Activated B cell treated with CpG ODN at 0.5 μM for 24 hours (primary cell): ENCODE results near the gene EIF2S3. TPM values are rescaled to one million over a fixed set of nuclear protein-coding genes. Genes with fewer than 3 reads are reported as not detected.

Source experiments
- ATAC-seq: fragments of 200-7000 bp; cut with Tn5 transposase; one replicate; pipeline ENCODE4 v1.10.0; 2021; ENCODE audit warnings: low read depth, mild to moderate bottlenecking, moderate library complexity
- CTCF ChIA-PET: fragments of 350-600 bp; sonication (Branson Sonifier 250); formaldehyde crosslinking; loops from one replicate; lab custom pipeline; 2021; ENCODE audit warnings: antibody characterized with exemption; lab: Charles Lee
- POLR2A ChIA-PET: fragments of 350-600 bp; sonication (Branson Sonifier 250); formaldehyde crosslinking; loops from one replicate; lab custom pipeline; 2021; ENCODE audit warnings: antibody characterized with exemption; lab: Charles Lee
- DNase-seq: peaks from one replicate; pipeline ENCODE4 v3.0.0; 2022
- H3K27ac Mint-ChIP-seq: one replicate; pipeline ENCODE4 v1.8.0; 2020; ENCODE audit warnings: mixed read lengths
- H3K27me3 Mint-ChIP-seq: one replicate; pipeline ENCODE4 v1.8.0; 2021; ENCODE audit warnings: mixed read lengths
- H3K36me3 Mint-ChIP-seq: one replicate; pipeline ENCODE4 v1.8.0; 2021; ENCODE audit warnings: low read depth, mixed read lengths
- H3K4me1 Mint-ChIP-seq: one replicate; pipeline ENCODE4 v1.8.0; 2021; ENCODE audit warnings: mixed read lengths
- H3K4me3 Mint-ChIP-seq: one replicate; pipeline ENCODE4 v1.8.0; 2020; ENCODE audit warnings: mild to moderate bottlenecking, mixed read lengths
- H3K9me3 Mint-ChIP-seq: one replicate; pipeline ENCODE4 v1.8.0; 2020; ENCODE audit warnings: mixed read lengths
- CTCF ChIP-seq: fragments of 200-600 bp; IDR thresholded peaks from one replicate; pipeline ENCODE4 v1.8.0; 2022; ENCODE audit warnings: antibody characterized with exemption, mild to moderate bottlenecking
- intact Hi-C: fragments of 100-400 bp; cut with micrococcal nuclease; formaldehyde crosslinking; loops from one replicate; pipeline ENCODE4 v1.15.1; 2024
- total RNA-seq: library from RNA; stranded (reverse); gene quantifications from 2 replicates; pipeline ENCODE4 v1.2.3, GENCODE V29; 2022

Gene EIF2S3
- total RNA-seq, 1 donor from 2014 or later, result 314 TPM

GRCh38 chrX:24110069-24110468 lies 55.3 kb downstream of the EIF2S3 start:
- no peak overlapping the region for H3K4me3 Mint-ChIP-seq
- no peak overlapping the region for H3K27ac Mint-ChIP-seq
- DNase-seq (no peak), ATAC-seq (no peak)
- intact Hi-C loops, result no loop called here
- no peaks in the 10 kb centered on the region for H3K27me3 Mint-ChIP-seq
- TF ChIP-seq CTCF, result no peak
- H3K9me3 Mint-ChIP-seq, result no peaks in the 10 kb centered on the region
- H3K36me3 Mint-ChIP-seq, result no peaks in the 10 kb centered on the region
- ChIA-PET CTCF (no interaction called here), POLR2A (no interaction called here)
- no peaks in the 10 kb centered on the region for H3K4me1 Mint-ChIP-seq

GRCh38 chrX:24113181-24113580 lies 58.4 kb downstream of the EIF2S3 start:
- H3K27ac Mint-ChIP-seq, result no peak overlapping the region
- no peaks in the 10 kb centered on the region for H3K4me1 Mint-ChIP-seq
- ChIA-PET CTCF (no interaction called here), POLR2A (no interaction called here)
- H3K36me3 Mint-ChIP-seq, result no peaks in the 10 kb centered on the region
- ATAC-seq (no peak), DNase-seq (no peak)
- H3K9me3 Mint-ChIP-seq, result no peaks in the 10 kb centered on the region
- no peak for TF ChIP-seq CTCF
- no peaks in the 10 kb centered on the region for H3K27me3 Mint-ChIP-seq
- intact Hi-C loops, result no loop called here
- H3K4me3 Mint-ChIP-seq, result no peak overlapping the region

- ChIA-PET CTCF (no interaction called here), POLR2A (no interaction called here)
- no peaks in the 10 kb centered on the region for H3K4me1 Mint-ChIP-seq
- no peak overlapping the region for H3K27ac Mint-ChIP-seq
- no peak for TF ChIP-seq CTCF
- no peaks in the 10 kb centered on the region for H3K27me3 Mint-ChIP-seq
- DNase-seq (no peak), ATAC-seq (no peak)
- no peak overlapping the region for H3K4me3 Mint-ChIP-seq
- no peaks in the 10 kb centered on the region for H3K36me3 Mint-ChIP-seq
- intact Hi-C loops, result no loop called here
- H3K9me3 Mint-ChIP-seq, result no peaks in the 10 kb centered on the region
Observed at GRCh38 chrX:24117258-24117657, 62.5 kb downstream of the EIF2S3 start.

GRCh38 chrX:24124244-24124799 lies 69.6 kb downstream of the EIF2S3 start:
- intact Hi-C loops, result no loop called here
- DNase-seq (no peak), ATAC-seq (no peak)
- no peaks in the 10 kb centered on the region for H3K4me1 Mint-ChIP-seq
- no peaks in the 10 kb centered on the region for H3K36me3 Mint-ChIP-seq
- no peak for TF ChIP-seq CTCF
- H3K27ac Mint-ChIP-seq, result no peak overlapping the region
- ChIA-PET CTCF (no interaction called here), POLR2A (no interaction called here)
- H3K4me3 Mint-ChIP-seq, result no peak overlapping the region
- no peaks in the 10 kb centered on the region for H3K9me3 Mint-ChIP-seq
- no peaks in the 10 kb centered on the region for H3K27me3 Mint-ChIP-seq

- H3K4me1 Mint-ChIP-seq, result no peaks in the 10 kb centered on the region
- ATAC-seq (no peak), DNase-seq (no peak)
- no peak for TF ChIP-seq CTCF
- CTCF ChIA-PET, result no interaction called here
- no peak overlapping the region for H3K27ac Mint-ChIP-seq
- H3K4me3 Mint-ChIP-seq, result no peak overlapping the region
- POLR2A ChIA-PET, result no interaction called here
- no peaks in the 10 kb centered on the region for H3K36me3 Mint-ChIP-seq
- intact Hi-C loops, result no loop called here
- H3K27me3 Mint-ChIP-seq, result no peaks in the 10 kb centered on the region
- no peaks in the 10 kb centered on the region for H3K9me3 Mint-ChIP-seq
Observed at GRCh38 chrX:24125028-24125612, 70.4 kb downstream of the EIF2S3 start.

Other genes starting within 250 kb of the EIF2S3 start
- 14.0 and 16.6 TPM in 2 replicates for gene APOO, start 147.0 kb upstream of the EIF2S3 start, total RNA-seq
- not detected in 2 replicates for gene CXorf58, start 146.9 kb upstream of the EIF2S3 start, total RNA-seq
- gene KLHL15, start 27.8 kb upstream of the EIF2S3 start, total RNA-seq, result 7.3 and 8.1 TPM in 2 replicates
- gene ZFX, start 94.8 kb downstream of the EIF2S3 start, total RNA-seq, result 55.4 and 67.0 TPM in 2 replicates